GM12878 (cell line): ENCODE data around the gene CBS. TPM values are rescaled to one million over a fixed set of nuclear protein-coding genes. Genes with fewer than 3 reads are reported as not detected.
"Not testable (repeated sequence)": the region's sequence is repeated elsewhere in the genome, so short reads cannot be mapped to it uniquely, and the experiment has no call there.

ENCODE experiments used
- ATAC-seq: fragments of 200-7000 bp; cut with Tn5 transposase; 3 replicates; pipeline ENCODE4 v1.9.1; 2020; ENCODE audit warnings: mild to moderate bottlenecking, moderate library complexity
- BruUV-seq: library from RNA; stranded (reverse); fragments of 400-500 nt; replicated peaks from 2 replicates; lab custom pipeline; 2021; lab: Mats Ljungman, UMichigan
- CTCF ChIA-PET: fragments of 300-600 bp; sonication (Branson Sonifier 250); formaldehyde crosslinking; extraction: SDS; loops from one replicate; lab custom pipeline; 2021; ENCODE audit warnings: inconsistent platforms; lab: Yijun Ruan, JAX
- POLR2A ChIA-PET: fragments of 350-600 bp; formaldehyde crosslinking; extraction: SDS; loops from one replicate; lab custom pipeline; 2021; ENCODE audit warnings: inconsistent platforms; lab: Charles Lee
- RAD21 ChIA-PET: fragments of 300-600 bp; sonication (Branson Sonifier 250); formaldehyde crosslinking; loops from one replicate; lab custom pipeline; 2023; ENCODE audit warnings: antibody characterized with exemption; ENCODE audit not compliant: unreplicated experiment; lab: Charles Lee
- SMC1A ChIA-PET: fragments of 300-600 bp; sonication (Branson Sonifier 250); formaldehyde crosslinking; loops from one replicate; lab custom pipeline; 2023; ENCODE audit not compliant: unreplicated experiment, uncharacterized antibody; lab: Charles Lee
- DNase-seq: peaks from one replicate; pipeline ENCODE4 v3.0.0-alpha.2; 2011; ENCODE audit warnings: low read depth, low spot score
- FAIRE-seq: peaks from 3 replicates; lab custom pipeline; 2011; peaks lifted over from hg19 to GRCh38; lab: Jason Lieb, UNC
- H2AFZ ChIP-seq: 2 replicates; pipeline ENCODE4 v1.6.0; 2011; ENCODE audit warnings: low read depth, low read length, control low read depth; ENCODE audit not compliant: control insufficient read depth
- H3K27ac ChIP-seq: 2 replicates; pipeline ENCODE4 v1.5.1; 2011; ENCODE audit warnings: control low read depth; ENCODE audit not compliant: control insufficient read depth, insufficient read depth
- H3K27me3 ChIP-seq, 2 experiments: replicated peaks in 1 of 2; 2 replicates each; pipeline versions ENCODE4 v1.6.0 to v1.6.1; 2011; ENCODE audit warnings: low read length in 1 of 2; ENCODE audit not compliant: control insufficient read depth in 2 of 2, insufficient read depth in 2 of 2
- H3K36me3 ChIP-seq, 2 experiments: 2 replicates each; pipeline ENCODE4 v1.5.1; 2011; ENCODE audit warnings: low read length in 1 of 2; ENCODE audit not compliant: control insufficient read depth in 2 of 2, insufficient read depth in 2 of 2
- H3K4me1 ChIP-seq: 2 replicates; pipeline ENCODE4 v1.6.1; 2011; ENCODE audit warnings: mild to moderate bottlenecking, low read length, moderate library complexity, mixed read lengths; ENCODE audit not compliant: control insufficient read depth, insufficient read depth
- H3K4me2 ChIP-seq: 2 replicates; pipeline ENCODE4 v1.6.0; 2011; ENCODE audit warnings: control low read depth; ENCODE audit not compliant: control insufficient read depth, insufficient read depth
- H3K4me3 ChIP-seq: fragments of 200-600 bp; sonication (generic); 2 replicates; pipeline ENCODE4 v1.5.1; 2016
- H3K79me2 ChIP-seq: 2 replicates; pipeline ENCODE4 v1.6.0; 2011; ENCODE audit warnings: low read length; ENCODE audit not compliant: control insufficient read depth, insufficient read depth
- H3K9ac ChIP-seq: 2 replicates; pipeline ENCODE4 v1.8.0; 2011; ENCODE audit warnings: low read length, control low read depth, mixed read lengths; ENCODE audit not compliant: control insufficient read depth, insufficient read depth
- H3K9me3 ChIP-seq: replicated peaks from 3 replicates; pipeline ENCODE4 v1.5.1; 2011; ENCODE audit warnings: mild to moderate bottlenecking, low read length; ENCODE audit not compliant: control insufficient read depth, insufficient read depth
- H4K20me1 ChIP-seq: 2 replicates; pipeline ENCODE4 v1.6.0; 2011; ENCODE audit not compliant: control insufficient read depth, insufficient read depth
- WGBS: methylation state at CpG from one replicate; pipeline ENCODE4 v1.1.6; 2016; ENCODE audit warnings: low lambda C conversion rate; ENCODE audit not compliant: insufficient replicate concordance, insufficient coverage; ENCODE audit errors: missing lambda C conversion rate; 5-methylcytosine and 5-hydroxymethylcytosine counted together
- in situ Hi-C: fragments of 300-500 bp; cut with MboI; formaldehyde crosslinking; loops from 9 replicates; pipeline ENCODE4 v1.14.3; 2018; ENCODE audit warnings: mixed read lengths
- intact Hi-C: fragments of 100-400 bp; cut with micrococcal nuclease; formaldehyde crosslinking; loops from one replicate; pipeline ENCODE4 v1.14.2; 2022; ENCODE audit not compliant: unreplicated experiment
- polyA plus RNA-seq, 11 experiments: library from polyadenylated mRNA; depleted of rRNA in 4 of 11; unstranded in 6 of 11; stranded (reverse) in 5 of 11; fragments of >200 nt; fragmentation: Nextera tagmentation in 4 of 11; fragmentation: Illumina TruSeq in 1 of 11; extraction: Ambion mirVana in 4 of 11; extraction: Trizol in 1 of 11; gene quantifications; 1 replicate in 1 of 11; 2 replicates in 10 of 11; pipeline versions ENCODE4 v1.2.1 to v1.2.3, GENCODE V29; 2011 to 2016; ENCODE audit warnings: inconsistent platforms in 2 of 11, missing spikeins in 2 of 11, low read depth in 1 of 11
- total RNA-seq, 4 experiments: library from RNA; depleted of rRNA in 3 of 4; stranded (reverse); fragments of >200 nt in 3 of 4; fragmentation: Illumina TruSeq in 1 of 4; extraction: Trizol in 1 of 4; gene quantifications; 2 replicates each; pipeline versions ENCODE4 v1.2.1 to v1.2.3, GENCODE V29; 2013 to 2021

Gene CBS
- total and polyA plus RNA-seq, 10 of the 15 experiments (the other 5 are each of a cell fraction or from before 2014, with no cell fraction given): 0.10 to 4.4 (median 2.0) TPM

GRCh38 chr21:43091979-43092614, 16.5 kb upstream of the CBS start:
- H3K27me3 ChIP-seq, SMC1A ChIA-PET, CTCF ChIA-PET, POLR2A ChIA-PET, H4K20me1 ChIP-seq, FAIRE-seq, H3K4me2 ChIP-seq, in situ Hi-C loops, H3K27ac ChIP-seq, intact Hi-C loops, H3K36me3 ChIP-seq, BruUV-seq, H3K9ac ChIP-seq, H3K4me1 ChIP-seq, H3K9me3 ChIP-seq, DNase-seq, H2AFZ ChIP-seq, H3K4me3 ChIP-seq, H3K79me2 ChIP-seq, RAD21 ChIA-PET: not testable (repeated sequence)
- peak; percentile 60 for ATAC-seq
- WGBS: no CpG with 5 or more reads among the region's 16 CpGs

- H3K9ac ChIP-seq, H3K9me3 ChIP-seq, DNase-seq, H3K4me2 ChIP-seq, H3K27me3 ChIP-seq, H3K27ac ChIP-seq, H3K79me2 ChIP-seq, in situ Hi-C loops, H3K4me3 ChIP-seq, intact Hi-C loops, POLR2A ChIA-PET, FAIRE-seq, CTCF ChIA-PET, BruUV-seq, H3K4me1 ChIP-seq, ATAC-seq, SMC1A ChIA-PET, H2AFZ ChIP-seq, H4K20me1 ChIP-seq, H3K36me3 ChIP-seq, RAD21 ChIA-PET: not testable (repeated sequence)
- no CpG with 5 or more reads among the region's 3 CpGs for WGBS
These were observed 15.3 kb upstream of the CBS start for GRCh38 chr21:43090947-43091346.

- intact Hi-C loops, FAIRE-seq, H3K4me2 ChIP-seq, H3K79me2 ChIP-seq, H3K9ac ChIP-seq, SMC1A ChIA-PET, ATAC-seq, POLR2A ChIA-PET, RAD21 ChIA-PET, H3K27me3 ChIP-seq, DNase-seq, BruUV-seq, H3K36me3 ChIP-seq, H4K20me1 ChIP-seq, H3K9me3 ChIP-seq, in situ Hi-C loops, H3K4me1 ChIP-seq, H3K27ac ChIP-seq, H2AFZ ChIP-seq, CTCF ChIA-PET, H3K4me3 ChIP-seq: not testable (repeated sequence)
- no CpG with 5 or more reads among the region's 17 CpGs for WGBS
These were observed 13.8 kb upstream of the CBS start for GRCh38 chr21:43089463-43089862.

- H2AFZ ChIP-seq, FAIRE-seq, intact Hi-C loops, in situ Hi-C loops, H3K4me2 ChIP-seq, H3K4me3 ChIP-seq, H3K27me3 ChIP-seq, H3K36me3 ChIP-seq, H3K27ac ChIP-seq, CTCF ChIA-PET, DNase-seq, H4K20me1 ChIP-seq, H3K79me2 ChIP-seq, ATAC-seq, H3K9me3 ChIP-seq, BruUV-seq, H3K4me1 ChIP-seq, SMC1A ChIA-PET, H3K9ac ChIP-seq, POLR2A ChIA-PET, RAD21 ChIA-PET: not testable (repeated sequence)
- no CpG with 5 or more reads among the region's 24 CpGs for WGBS
These were observed 7.1 kb upstream of the CBS start for GRCh38 chr21:43082587-43083300.
